Suprapubic skin (tissue), 4 donors: ENCODE results near the gene UNC5B. TPM values are rescaled to one million over a fixed set of nuclear protein-coding genes. Genes with fewer than 3 reads are reported as not detected.

ENCODE experiments used
- DNase-seq, 2 donors: peaks; one replicate each; pipeline ENCODE4 v3.0.0-alpha.2; 2019; ENCODE audit warnings: low spot score in 2 of 2
- H3K27ac ChIP-seq: fragments of 200-600 bp; sonication (generic); one replicate; pipeline ENCODE4 v1.5.1; 2019
- H3K27me3 ChIP-seq: fragments of 200-600 bp; sonication (generic); one replicate; pipeline ENCODE4 v1.5.1; 2019
- H3K36me3 ChIP-seq: fragments of 200-600 bp; sonication (generic); one replicate; pipeline ENCODE4 v1.5.1; 2019
- H3K4me1 ChIP-seq: fragments of 200-600 bp; sonication (generic); one replicate; pipeline ENCODE4 v1.5.1; 2019
- H3K4me3 ChIP-seq: fragments of 200-600 bp; sonication (generic); one replicate; pipeline ENCODE4 v1.5.1; 2019; ENCODE audit warnings: mild to moderate bottlenecking
- H3K9me3 ChIP-seq: fragments of 200-600 bp; sonication (generic); one replicate; pipeline ENCODE4 v1.5.1; 2019
- EP300 ChIP-seq: sonication (generic); formaldehyde crosslinking; IDR thresholded peaks from one replicate; pipeline ENCODE4 v1.6.1; 2017; ENCODE audit warnings: antibody characterized with exemption
- POLR2A ChIP-seq, 2 donors: fragments of 450-650 bp; IDR thresholded peaks; one replicate each; pipeline ENCODE4 v1.6.1; 2017; ENCODE audit warnings: antibody characterized with exemption in 2 of 2, mild to moderate bottlenecking in 2 of 2, moderate library complexity in 2 of 2
- POLR2AphosphoS5 ChIP-seq, 3 donors: sonication (generic); formaldehyde crosslinking; IDR thresholded peaks; one replicate each; pipeline ENCODE4 v1.6.1; 2017; ENCODE audit warnings: antibody characterized with exemption in 3 of 3
- WGBS: methylation state at CpG from one replicate; pipeline ENCODE4 v1.1.5; 2018; 5-methylcytosine and 5-hydroxymethylcytosine counted together
- total RNA-seq, 4 donors: library from RNA; depleted of rRNA; stranded (reverse); fragments of >200 nt; gene quantifications; one replicate each; pipeline ENCODE4 v1.1.0, GENCODE V29; 2016
- TF ChIP-seq, protein P1 (sequence below), 2 donors: fragments of 200-600 bp in 1 of 2; fragments of 450-650 bp in 1 of 2; sonication (generic) in 1 of 2; IDR thresholded peaks; one replicate each; pipeline ENCODE4 v1.5.1; 2016 to 2019; ENCODE audit warnings: antibody characterized with exemption in 2 of 2, mild to moderate bottlenecking in 1 of 2, moderate library complexity in 1 of 2

Gene UNC5B
- total RNA-seq, 4 donors from 2014 or later, result 7.2 to 45.7 (median 14.7) TPM

DNA sequence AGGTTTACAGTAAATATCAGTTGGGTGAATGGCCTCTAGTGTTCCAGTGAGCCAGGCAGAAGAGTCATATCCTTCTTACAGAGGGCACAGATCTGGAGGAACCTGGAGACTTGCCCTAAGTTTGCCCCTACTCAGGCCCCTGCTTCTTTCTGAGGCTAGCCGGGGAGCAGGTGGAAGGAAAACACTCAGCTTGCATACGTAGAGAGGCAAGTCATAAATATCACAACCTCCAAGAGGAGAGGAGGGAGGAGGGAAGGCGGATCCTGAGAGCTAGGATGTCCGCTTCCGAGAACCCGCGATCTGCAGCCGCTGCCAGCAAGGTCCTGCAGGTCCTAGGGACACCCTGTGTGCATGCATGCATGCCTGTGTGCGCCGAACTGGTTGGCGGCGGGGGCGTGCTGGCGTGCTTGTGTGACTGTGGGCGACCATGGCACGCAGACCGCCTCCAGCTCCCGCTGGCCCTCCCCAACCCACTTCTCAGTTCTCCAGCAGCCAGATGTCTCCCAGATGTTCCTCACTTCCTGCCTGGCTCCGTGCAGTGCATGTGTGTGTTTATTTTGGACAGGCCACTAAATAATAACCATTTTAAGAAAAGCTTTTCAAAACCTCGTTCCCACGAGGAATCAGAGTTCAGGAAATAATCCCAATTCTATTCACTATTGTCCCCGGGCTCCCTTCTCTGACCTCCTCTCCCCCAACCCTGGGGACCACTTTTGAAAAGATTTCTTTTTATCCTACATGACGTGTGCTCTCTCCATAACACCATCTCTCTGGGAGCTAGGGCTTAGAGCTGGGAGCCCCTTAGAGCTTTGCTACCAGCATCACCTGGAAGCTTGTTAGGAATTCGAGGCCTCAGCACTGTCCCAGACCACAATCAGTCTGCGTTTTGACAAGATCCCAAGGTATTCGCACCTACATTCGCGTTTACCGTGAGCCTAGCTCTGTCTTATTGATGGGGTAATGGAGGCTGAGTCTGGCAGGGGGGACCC, 32.4 kb downstream of the UNC5B start:
- Histone ChIP-seq H3K36me3 (no peaks in the 10 kb centered on the region), H3K27ac (peak overlapping the region; percentile 13), H3K27me3 (peaks cover 4% of the 10 kb centered on the region), H3K9me3 (no peaks in the 10 kb centered on the region), H3K4me1 (peaks cover 79% of the 10 kb centered on the region), H3K4me3 (peak overlapping the region; percentile 28)
- TF ChIP-seq EP300 (no peak), POLR2AphosphoS5 (IDR thresholded peaks at IDR 0.05) (no peak), POLR2A (IDR thresholded peaks at IDR 0.05) (no peak)
- TF ChIP-seq, protein P1, sequence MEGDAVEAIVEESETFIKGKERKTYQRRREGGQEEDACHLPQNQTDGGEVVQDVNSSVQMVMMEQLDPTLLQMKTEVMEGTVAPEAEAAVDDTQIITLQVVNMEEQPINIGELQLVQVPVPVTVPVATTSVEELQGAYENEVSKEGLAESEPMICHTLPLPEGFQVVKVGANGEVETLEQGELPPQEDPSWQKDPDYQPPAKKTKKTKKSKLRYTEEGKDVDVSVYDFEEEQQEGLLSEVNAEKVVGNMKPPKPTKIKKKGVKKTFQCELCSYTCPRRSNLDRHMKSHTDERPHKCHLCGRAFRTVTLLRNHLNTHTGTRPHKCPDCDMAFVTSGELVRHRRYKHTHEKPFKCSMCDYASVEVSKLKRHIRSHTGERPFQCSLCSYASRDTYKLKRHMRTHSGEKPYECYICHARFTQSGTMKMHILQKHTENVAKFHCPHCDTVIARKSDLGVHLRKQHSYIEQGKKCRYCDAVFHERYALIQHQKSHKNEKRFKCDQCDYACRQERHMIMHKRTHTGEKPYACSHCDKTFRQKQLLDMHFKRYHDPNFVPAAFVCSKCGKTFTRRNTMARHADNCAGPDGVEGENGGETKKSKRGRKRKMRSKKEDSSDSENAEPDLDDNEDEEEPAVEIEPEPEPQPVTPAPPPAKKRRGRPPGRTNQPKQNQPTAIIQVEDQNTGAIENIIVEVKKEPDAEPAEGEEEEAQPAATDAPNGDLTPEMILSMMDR (IDR thresholded peaks at IDR 0.05), result no peak
- DNase-seq, result peak in 1 of 2 donors; percentile 88
- WGBS, result 35% methylated on average over 22 of the region's 29 CpGs

DNA sequence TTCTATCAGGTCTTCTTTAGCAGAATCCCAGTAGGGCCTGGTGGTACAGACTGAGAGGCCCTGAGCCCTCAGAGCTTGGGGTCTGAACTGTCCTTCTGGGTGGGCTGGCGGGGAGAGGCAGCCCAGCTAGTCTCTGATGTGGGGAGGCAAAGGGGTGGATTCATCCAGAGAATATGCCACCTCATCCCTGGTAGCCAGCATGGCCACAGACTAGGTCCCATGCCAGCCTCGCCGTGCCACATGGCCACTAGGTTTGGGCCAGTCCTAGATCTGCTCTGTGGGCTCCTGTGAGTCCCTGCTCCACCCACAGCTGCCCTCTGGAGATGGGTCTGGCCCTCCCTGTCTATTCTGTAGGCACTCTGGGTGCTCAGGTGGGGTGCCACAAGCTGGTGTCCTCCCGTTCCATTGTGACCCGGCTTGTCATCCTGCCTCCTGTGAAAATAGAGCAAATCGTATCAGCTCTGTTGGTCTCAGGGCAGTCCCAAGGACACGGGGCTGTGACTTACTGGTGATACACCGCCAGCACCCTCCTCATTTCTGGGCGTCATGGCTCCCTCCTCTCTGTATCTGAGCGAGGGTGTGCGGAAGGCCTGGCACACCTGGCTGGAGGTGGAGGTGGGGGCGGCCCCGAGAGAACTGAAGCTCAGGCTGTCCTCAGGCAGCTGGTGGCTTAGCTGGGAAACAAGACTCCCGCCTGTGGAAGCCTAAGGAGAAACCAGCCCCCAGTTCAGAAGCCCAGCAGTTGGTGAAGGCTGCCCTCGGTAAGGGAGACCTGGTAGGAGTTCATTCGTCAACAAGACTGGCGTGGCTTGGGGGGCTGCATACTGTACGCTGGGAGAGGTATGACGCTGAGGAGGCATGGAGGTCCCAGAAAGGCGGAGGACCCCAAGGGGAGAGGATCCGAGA, 33.3 kb downstream of the UNC5B start:
- WGBS, result 90% methylated on average over 18 of the region's 21 CpGs
- Histone ChIP-seq H3K27ac (peak overlapping the region; percentile 13), H3K9me3 (no peaks in the 10 kb centered on the region), H3K4me1 (peaks cover 83% of the 10 kb centered on the region), H3K4me3 (no peak overlapping the region), H3K36me3 (no peaks in the 10 kb centered on the region), H3K27me3 (peaks cover 6% of the 10 kb centered on the region)
- TF ChIP-seq POLR2A (IDR thresholded peaks at IDR 0.05) (no peak), POLR2AphosphoS5 (IDR thresholded peaks at IDR 0.05) (no peak), EP300 (no peak)
- TF ChIP-seq, protein P1 (IDR thresholded peaks at IDR 0.05), result no peak
- DNase-seq, result no peak

DNA sequence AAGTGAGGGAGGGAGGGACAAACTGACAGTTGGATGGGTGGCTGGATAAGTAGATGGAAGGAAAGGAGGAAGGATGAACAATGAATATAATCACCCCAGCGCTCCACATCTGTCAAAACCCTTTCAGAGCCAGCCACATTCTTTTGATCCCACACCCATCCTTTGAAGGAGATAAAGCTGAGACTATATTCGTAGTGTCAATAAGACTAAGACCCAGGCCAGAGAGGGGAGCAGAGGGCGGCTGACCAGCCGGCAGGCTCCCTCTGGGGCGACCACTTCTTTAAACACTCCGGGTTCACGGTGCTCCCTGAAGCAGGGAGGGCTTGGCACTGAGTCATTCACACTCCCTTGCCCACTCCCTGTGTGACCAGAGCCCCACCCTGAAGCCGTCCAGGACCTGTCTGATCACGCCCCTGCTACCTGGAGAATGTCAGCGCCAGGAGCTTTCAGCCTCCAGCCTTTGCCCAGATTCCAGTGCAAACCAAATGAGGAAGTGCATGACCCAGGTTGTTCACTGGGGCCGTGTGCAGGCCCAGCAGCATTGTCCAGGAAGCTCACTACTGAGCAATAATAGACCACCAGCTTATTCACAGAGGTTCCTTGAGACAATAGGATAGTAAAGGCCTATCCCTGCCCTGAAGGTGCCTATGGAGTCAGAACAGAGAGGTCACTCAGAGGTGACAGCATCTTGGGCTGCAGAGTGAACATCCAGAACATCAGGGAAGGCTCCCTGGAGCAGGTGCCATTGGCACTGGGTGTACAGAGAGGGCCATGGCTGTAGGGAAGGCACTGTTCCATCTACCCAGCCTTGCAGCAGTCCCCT, 34.4 kb downstream of the UNC5B start:
- DNase-seq, result no peak
- TF ChIP-seq, protein P1 (IDR thresholded peaks at IDR 0.05), result no peak
- TF ChIP-seq POLR2AphosphoS5 (IDR thresholded peaks at IDR 0.05), result no peak
- no peak for TF ChIP-seq POLR2A (IDR thresholded peaks at IDR 0.05)
- TF ChIP-seq EP300, result no peak
- peaks cover 6% of the 10 kb centered on the region for H3K27me3 ChIP-seq
- H3K27ac ChIP-seq, result peak overlapping the region; percentile 17
- H3K9me3 ChIP-seq, result no peaks in the 10 kb centered on the region
- 50% methylated on average over 9 of the region's 11 CpGs for WGBS
- H3K36me3 ChIP-seq, result no peaks in the 10 kb centered on the region
- no peak overlapping the region for H3K4me3 ChIP-seq
- H3K4me1 ChIP-seq, result peaks cover 72% of the 10 kb centered on the region

DNA sequence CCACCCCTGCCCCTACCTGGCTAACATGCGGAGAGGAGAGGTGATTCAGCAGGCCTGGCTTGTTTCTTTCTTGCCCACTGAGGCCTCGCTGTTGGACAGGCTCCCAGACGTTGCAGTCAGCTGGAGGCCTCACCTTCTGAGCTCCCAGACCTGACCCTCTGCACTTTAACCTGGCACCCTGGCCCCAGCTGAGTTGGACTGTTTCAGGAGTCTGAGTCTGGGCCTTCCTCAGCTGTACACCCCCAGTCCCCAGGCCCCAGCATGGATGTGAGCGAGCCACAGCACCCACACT, 35.0 kb downstream of the UNC5B start:
- no peak overlapping the region for H3K27ac ChIP-seq
- peaks cover 69% of the 10 kb centered on the region for H3K4me1 ChIP-seq
- TF ChIP-seq, protein P1 (IDR thresholded peaks at IDR 0.05), result no peak
- TF ChIP-seq POLR2A (IDR thresholded peaks at IDR 0.05) (no peak), EP300 (no peak)
- no peaks in the 10 kb centered on the region for H3K36me3 ChIP-seq
- no peak overlapping the region for H3K4me3 ChIP-seq
- DNase-seq, result no peak
- peaks cover 6% of the 10 kb centered on the region for H3K27me3 ChIP-seq
- H3K9me3 ChIP-seq, result no peaks in the 10 kb centered on the region
- WGBS, result 71% methylated on average over 1 of the region's 4 CpGs
